NCI-H2227 (cell line): ENCODE data around the gene DGLUCY.

ENCODE experiments used
- DNase-seq: peaks from one replicate; lab custom pipeline; 2025; ENCODE audit not compliant: unreplicated experiment; lab: John Stamatoyannopoulos, UW

DGLUCY gene

DNA sequence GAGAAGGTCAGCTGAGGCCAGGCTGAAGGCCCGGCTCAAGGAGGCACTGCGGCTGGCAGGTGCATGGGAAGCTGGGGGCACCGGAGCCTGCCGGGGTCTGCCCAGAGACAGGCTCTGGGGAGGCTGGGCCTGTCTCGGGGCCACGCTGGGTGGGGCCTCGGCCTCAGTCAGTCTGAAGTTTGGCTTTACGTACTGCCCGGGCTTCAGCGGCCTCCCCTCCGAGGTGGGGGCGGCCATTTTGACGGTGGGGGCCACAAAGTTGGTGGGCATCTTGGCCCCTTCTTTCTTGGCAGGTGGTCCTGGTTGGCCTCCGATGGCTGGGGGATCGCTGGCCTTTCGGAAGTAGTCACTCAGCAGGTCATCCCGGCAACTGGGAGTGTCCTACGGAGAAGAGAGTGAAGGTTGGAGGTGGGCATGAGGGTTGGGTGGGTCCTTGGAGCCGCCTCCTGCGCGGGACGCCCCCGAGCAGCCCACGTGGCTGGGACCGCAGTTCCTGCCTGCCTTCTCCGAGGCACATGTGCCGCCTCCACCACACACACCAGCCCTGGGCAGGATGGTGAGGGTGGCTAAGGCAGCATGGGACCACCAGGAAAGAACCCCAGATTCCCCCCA is 159.5 kb downstream of the DGLUCY start:
- DNase-seq: no peak

DNA sequence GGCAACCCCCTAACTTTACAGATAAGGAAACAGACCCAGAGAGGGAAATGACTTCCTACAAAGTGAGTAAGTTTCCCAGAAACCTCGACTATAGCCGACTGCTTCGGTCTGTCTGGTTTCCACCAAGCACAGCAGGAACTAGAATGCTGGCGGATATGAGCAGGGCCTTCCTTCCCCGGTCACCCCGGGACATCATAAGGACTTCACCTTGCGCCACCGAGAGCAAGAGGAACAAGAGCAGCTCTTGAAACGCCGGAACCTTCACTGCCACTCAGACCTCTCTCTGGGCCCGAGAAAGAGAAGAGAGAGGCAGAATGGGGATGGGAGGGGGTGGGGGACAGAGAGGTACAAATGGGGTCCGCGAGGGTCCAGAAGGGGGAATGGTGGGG is 160.0 kb downstream of the DGLUCY start:
- DNase-seq: no peak

DNA sequence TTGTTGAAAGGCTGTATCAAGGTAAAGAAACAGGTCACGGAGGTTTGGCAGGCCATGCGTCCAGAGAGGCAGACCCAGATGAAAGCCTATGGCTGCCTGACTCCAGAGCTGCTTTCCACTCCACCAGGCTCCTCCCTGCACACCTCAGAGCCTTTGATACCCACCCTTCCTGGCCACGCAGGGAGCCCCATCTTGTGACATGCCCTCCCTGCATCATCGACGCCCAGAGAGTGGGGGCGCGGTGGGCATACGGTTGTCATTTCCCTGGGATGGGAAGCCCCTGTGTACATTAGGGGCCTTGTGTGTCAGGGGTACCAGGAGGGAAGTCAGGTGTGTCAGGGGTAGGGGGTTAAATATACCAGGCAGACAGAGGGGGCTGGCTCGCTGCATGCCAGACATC is 160.9 kb downstream of the DGLUCY start:
- no peak for DNase-seq
